K562 (cell line): ENCODE measurements around the gene XPO6.

Source experiments
- EZH2 ChIP-seq: IDR thresholded peaks from 2 replicates; pipeline ENCODE4 v1.6.1; 2012; ENCODE audit warnings: low read depth, mild to moderate bottlenecking, inconsistent platforms, low read length, borderline replicate concordance
- FOS ChIP-seq: IDR thresholded peaks from 3 replicates; pipeline ENCODE4 v1.6.1; 2011; ENCODE audit not compliant: insufficient read length; ENCODE audit errors: extremely low read depth
- GABPA ChIP-seq: fragments of 200-800 bp; sonication (Bioruptor generic); conservative IDR thresholded peaks from 2 replicates; pipeline ENCODE4 v1.6.1; 2016; ENCODE audit warnings: low read depth, missing genetic modification characterization, missing compliant biosample characterization
- KDM5B ChIP-seq: fragments of 200-600 bp; sonication (generic); IDR thresholded peaks from 2 replicates; pipeline ENCODE4 v1.6.1; 2012; ENCODE audit warnings: low read depth, mild to moderate bottlenecking, moderate library complexity, low read length, control low read depth, inconsistent platforms; ENCODE audit not compliant: insufficient replicate concordance
- ZNF165 ChIP-seq: fragments of 250-450 bp; sonication (Bioruptor Pico); IDR thresholded peaks from 2 replicates; pipeline ENCODE4 v1.4.0; 2020; ENCODE audit warnings: borderline replicate concordance
- TF ChIP-seq, protein P1 (sequence below): fragments of 450-650 bp; IDR thresholded peaks from 2 replicates; pipeline ENCODE4 v1.6.1; 2016; ENCODE audit warnings: missing biosample characterization, missing genetic modification characterization
- TF ChIP-seq, protein P2 (sequence below): fragments of 250-450 bp; sonication (Bioruptor Pico); IDR thresholded peaks from 2 replicates; pipeline ENCODE4 v1.8.0; 2022; ENCODE audit warnings: inconsistent platforms, mild to moderate bottlenecking, moderate library complexity, borderline replicate concordance

DNA sequence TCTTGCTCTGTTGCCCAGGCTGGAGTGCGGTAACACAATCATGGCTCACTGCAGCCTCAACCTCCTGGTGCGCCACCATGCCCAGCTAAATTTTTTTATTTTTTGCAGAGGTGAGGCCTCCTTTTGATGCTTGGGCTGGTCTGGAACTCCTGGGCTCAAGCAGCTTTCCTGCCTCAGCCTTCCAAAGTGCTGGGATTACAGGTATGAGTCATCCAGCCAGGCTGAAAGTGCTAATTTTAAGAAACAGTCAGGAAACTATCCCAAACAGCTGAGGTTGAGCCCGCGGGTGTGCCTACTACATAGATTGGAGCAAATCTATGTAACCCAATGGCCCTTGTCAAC, 738 bp upstream of the XPO6 start:
- TF ChIP-seq ZNF165 (CRISPR knock-in tag) (no peak), EZH2 (no peak), GABPA (tag) (no peak), FOS (no peak), KDM5B (no peak)
- TF ChIP-seq, protein P1, sequence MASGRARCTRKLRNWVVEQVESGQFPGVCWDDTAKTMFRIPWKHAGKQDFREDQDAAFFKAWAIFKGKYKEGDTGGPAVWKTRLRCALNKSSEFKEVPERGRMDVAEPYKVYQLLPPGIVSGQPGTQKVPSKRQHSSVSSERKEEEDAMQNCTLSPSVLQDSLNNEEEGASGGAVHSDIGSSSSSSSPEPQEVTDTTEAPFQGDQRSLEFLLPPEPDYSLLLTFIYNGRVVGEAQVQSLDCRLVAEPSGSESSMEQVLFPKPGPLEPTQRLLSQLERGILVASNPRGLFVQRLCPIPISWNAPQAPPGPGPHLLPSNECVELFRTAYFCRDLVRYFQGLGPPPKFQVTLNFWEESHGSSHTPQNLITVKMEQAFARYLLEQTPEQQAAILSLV (tag): no peak
- TF ChIP-seq, protein P2, sequence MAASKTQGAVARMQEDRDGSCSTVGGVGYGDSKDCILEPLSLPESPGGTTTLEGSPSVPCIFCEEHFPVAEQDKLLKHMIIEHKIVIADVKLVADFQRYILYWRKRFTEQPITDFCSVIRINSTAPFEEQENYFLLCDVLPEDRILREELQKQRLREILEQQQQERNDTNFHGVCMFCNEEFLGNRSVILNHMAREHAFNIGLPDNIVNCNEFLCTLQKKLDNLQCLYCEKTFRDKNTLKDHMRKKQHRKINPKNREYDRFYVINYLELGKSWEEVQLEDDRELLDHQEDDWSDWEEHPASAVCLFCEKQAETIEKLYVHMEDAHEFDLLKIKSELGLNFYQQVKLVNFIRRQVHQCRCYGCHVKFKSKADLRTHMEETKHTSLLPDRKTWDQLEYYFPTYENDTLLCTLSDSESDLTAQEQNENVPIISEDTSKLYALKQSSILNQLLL: no peak
